OCI-LY7 (cell line): ENCODE results near the gene SUMF1.

Experiments
- CTCF ChIP-seq: fragments of 200-600 bp; sonication (generic); conservative IDR thresholded peaks from 2 replicates; pipeline ENCODE4 v1.5.1; 2014; ENCODE audit warnings: mild to moderate bottlenecking, antibody characterized with exemption, low read length, moderate library complexity, mixed read lengths
- EZH2phosphoT487 ChIP-seq: fragments of 200-600 bp; sonication (generic); IDR thresholded peaks from 2 replicates; pipeline ENCODE4 v1.6.1; 2018; ENCODE audit warnings: low read depth, borderline replicate concordance, mild to moderate bottlenecking, mixed run types, antibody characterized with exemption, low read length, moderate library complexity, mixed read lengths

DNA sequence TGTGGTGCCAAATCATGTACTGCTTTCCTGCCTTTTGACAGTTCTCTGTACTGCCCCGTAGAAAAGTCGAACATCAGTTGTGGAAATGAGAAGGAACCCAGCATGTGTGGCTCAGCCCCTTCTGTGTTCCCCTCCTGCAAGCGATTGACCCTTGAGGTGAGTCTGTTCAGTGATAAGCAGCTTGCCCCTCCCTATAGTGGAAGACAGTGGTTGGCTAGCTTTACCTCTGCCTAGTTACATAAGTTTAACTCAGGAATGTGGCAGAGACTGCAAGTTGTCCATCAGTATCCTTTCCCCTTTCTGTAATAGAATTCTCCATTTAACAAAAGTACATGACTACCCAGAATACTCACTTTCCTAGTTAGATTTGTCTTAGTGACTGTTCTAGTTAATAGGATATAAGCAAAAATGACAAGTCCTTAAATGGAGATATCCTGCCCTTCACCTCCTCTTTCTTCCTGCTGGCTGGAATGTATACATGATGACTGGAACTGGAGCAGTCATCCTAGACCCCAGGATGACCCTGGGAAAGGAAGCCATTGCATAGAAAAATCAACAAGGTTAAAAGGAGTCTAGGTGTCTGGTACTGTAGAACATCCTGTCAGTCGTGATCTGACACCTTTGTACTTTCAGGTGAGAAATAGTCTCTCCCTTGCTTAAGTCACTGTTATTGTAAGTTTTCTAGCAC is 153.3 kb downstream of the SUMF1 start:
- no peak for TF ChIP-seq CTCF
- TF ChIP-seq EZH2phosphoT487: no peak
